ENCODE data around the gene OMD.

The OMD gene

GRCh38 chr9:92424340-92424739, at the start of gene OMD:
Gene OMD, minus strand, starts transcription at chr9:92424471. Its CDS starts 6,913 bp downstream, at chr9:92417558.
- no peak for DNase-seq

GRCh38 chr9:92468206-92468605, 43.9 kb upstream of the OMD start:
- peak in 14 of 56 donors; percentile 3 to 45 (median 12) for DNase-seq

DNA sequence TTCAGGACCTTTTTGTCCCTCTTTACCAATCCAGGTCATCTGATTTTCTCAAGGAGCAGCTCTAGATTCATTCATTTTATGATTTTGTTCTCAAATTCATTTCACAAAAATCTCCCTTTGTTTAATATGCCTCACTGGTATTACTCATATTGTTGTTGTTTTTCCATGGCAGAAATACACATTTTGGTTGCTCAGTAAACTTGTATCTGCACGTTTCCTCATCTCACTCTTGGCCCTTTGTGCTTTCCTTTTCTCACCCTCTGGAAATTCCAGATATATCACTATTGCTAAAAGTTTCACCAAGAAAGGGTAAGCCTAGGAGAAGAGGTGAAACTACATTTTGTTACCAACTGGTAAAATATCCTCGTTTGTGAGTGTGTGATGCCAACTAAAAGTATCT, 43.2 kb upstream of the OMD start:
- DNase-seq: no peak

- no peak for DNase-seq
Observed at GRCh38 chr9:92467041-92467440, 42.8 kb upstream of the OMD start.

- peak in 1 of 56 donors; percentile 18 for DNase-seq
Observed at GRCh38 chr9:92463984-92464383, 39.7 kb upstream of the OMD start.

GRCh38 chr9:92463387-92463786, 39.1 kb upstream of the OMD start:
- no peak for DNase-seq

GRCh38 chr9:92457576-92457975, 33.3 kb upstream of the OMD start:
- no peak for DNase-seq

- no peak for DNase-seq
Observed at GRCh38 chr9:92455217-92455616, 30.9 kb upstream of the OMD start.

DNA sequence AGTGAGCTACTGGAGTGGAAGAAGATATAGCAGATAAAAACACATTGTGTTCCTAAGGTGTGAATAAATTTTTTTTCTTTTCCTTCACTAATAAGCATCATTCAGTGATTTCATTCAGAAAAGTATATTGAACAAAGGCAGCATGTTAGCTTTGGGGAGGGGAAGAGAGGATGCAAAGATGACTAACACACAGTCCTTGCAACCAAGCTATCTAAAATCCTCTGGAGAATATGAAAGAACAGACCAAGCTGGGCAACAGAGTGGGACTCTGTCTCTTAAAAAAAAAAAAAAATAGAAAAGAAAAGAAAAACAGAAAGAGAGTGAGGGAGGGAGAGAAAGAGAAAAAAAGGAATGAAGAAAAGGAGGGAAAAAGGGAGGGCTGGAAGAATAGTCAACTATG, 22.3 kb upstream of the OMD start:
- no peak for DNase-seq

DNA sequence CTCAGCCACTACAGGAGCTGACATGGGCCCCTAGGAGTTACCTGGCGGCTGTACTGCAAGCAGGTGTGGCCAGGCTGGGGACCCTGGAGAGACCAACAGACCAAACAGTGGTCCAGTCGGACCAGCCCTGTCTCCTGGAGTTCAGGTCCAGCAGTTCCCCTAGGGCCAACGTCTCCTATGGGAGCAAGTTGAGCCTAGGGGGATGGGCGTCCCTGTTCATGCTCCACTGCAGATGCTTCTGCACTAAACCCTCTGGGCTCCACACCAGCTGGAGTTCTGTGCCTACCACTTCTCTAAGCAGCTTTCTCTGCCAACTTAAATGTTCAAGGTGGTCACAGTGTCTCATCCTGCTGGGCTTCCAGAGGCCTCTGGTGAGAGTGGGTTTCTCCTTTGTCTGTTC, 20.6 kb upstream of the OMD start:
- no peak for DNase-seq

- no peak for DNase-seq
Observed at GRCh38 chr9:92440751-92441046, 16.4 kb upstream of the OMD start.

- DNase-seq: no peak
Observed at GRCh38 chr9:92439921-92440750, 15.9 kb upstream of the OMD start.

- no peak for DNase-seq
Observed at GRCh38 chr9:92438900-92439526, 14.7 kb upstream of the OMD start.

DNA sequence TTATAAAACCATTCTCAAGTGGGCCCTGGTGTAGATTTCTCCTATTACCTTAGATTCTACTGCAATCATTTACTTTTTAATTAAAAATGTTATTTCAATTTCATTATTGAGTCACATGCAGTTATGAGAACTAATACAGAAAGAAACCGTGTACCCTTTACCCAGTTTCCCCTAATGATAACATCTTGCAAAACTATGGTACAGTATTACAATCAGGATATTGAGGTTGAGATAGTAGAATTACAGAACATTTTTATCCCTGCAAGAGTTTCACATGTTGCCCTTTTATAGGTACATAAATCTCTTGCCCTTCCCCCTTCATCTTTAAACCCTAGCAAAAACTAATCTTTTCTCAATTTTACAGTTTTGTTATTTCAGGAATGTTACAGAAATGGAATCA, 11.0 kb upstream of the OMD start:
- DNase-seq: no peak

DNA sequence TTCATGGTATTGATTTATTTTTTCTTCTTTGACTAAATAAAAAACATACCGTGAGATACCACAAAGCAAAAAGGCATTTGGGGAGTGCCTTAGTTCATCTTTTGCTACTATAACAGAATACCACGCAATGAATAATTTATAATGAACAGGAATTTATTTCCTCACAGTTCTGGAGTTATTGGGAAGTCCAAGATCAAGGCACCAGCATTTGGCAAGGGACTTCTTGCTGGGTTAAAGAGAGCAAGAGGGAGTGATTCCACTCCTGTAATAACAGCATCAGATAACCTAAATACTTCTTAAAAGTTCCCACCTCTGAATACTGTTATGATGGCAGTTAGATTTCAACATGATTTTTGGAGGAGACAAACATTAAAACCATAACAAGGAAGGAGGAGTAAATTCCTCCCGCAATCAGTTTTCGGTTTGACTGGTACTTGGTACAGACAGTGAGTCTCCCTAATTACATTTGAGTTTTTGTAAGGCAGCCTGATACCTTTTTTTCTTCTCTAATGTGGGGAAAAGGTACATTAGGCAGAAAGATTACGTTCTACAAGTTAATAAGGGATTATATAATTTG, 8.8 kb upstream of the OMD start:
- no peak for DNase-seq

GRCh38 chr9:92432350-92432749, 8.1 kb upstream of the OMD start:
- no peak for DNase-seq

DNA sequence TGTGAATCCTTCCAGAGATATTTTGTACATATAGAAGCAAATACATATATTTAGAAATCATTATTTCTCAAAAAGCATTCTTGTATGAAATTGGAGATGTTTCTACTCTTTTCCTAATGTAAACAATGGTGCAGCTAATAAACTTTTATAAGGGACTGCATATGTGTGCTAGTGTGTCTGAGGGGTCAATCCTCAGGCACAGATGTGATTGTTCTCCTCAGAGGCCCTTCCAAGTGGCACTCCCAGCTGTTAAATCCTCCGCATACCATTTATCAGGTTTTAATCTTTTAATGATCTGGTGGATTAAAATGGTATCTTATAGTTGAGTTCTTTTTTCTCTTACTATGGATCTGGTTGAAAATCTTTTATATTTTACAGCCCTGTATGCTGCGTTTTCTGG, 5.6 kb upstream of the OMD start:
- DNase-seq: no peak

- no peak for DNase-seq
Observed at GRCh38 chr9:92426501-92427145, 2.4 kb upstream of the OMD start.

DNA sequence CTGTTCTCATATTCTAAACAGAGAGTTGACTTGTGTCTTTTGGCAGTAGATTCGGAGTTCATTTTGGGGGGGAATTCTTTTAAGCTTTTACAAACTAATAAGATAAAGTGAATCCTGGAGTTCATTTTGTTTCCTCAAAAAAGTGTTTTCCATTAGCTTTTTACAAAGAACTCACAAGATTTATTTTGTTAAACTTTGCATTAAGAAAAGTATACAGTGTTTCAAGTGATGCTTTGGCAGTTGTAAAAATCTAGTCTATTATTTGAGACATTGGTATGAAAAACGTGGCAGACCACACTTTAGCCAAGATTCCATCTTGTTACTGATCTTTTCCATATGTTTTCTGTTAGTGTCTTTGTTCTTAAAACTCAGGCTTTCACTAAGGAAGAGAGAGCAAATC, 1.2 kb upstream of the OMD start:
- DNase-seq: no peak

- DNase-seq: no peak
Observed at GRCh38 chr9:92423612-92424011, 659 bp downstream of the OMD start.

GRCh38 chr9:92422611-92423338, 1.5 kb downstream of the OMD start:
- DNase-seq: no peak

DNA sequence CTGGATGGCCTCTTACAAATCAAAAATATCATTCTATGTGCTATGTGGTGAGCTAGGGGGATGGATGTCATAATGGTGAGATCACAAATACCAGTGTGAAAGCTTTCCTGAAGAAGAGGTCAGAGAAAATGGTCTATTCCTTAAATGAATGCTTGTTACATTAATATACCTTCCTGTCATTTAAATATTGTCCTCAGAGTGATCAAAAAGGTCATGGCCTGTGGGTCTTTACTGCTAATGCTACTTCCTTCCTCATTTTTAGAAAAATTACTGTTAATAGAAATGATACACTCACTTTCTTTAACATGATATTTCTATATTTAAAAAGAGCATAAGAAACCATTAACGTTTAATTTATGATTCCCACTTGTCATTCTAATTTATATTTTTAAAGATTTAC, 9.7 kb downstream of the OMD start:
- DNase-seq: no peak

Data from nucleus accumbens (tissue), 56 donors.